WERI-Rb-1 (cell line): ENCODE measurements around the gene C8G.

Experiments
- DNase-seq: peaks from one replicate; pipeline ENCODE4 v3.0.0-alpha.2; 2020
- H3K27ac ChIP-seq: fragments of 250-450 bp; sonication (Bioruptor Pico); 2 replicates; pipeline ENCODE4 v1.5.1; 2020; ENCODE audit warnings: mild to moderate bottlenecking, moderate library complexity
- H3K27me3 ChIP-seq: fragments of 250-450 bp; sonication (Bioruptor Pico); 2 replicates; pipeline ENCODE4 v1.5.1; 2021; ENCODE audit warnings: mild to moderate bottlenecking, low read depth, moderate library complexity; ENCODE audit not compliant: insufficient read depth, severe bottlenecking
- H3K36me3 ChIP-seq: fragments of 250-450 bp; sonication (Bioruptor Pico); 2 replicates; pipeline ENCODE4 v1.5.1; 2020; ENCODE audit warnings: mild to moderate bottlenecking, moderate library complexity
- H3K4me3 ChIP-seq: 2 replicates; pipeline ENCODE4 v1.5.1; 2011; ENCODE audit warnings: low read depth, mild to moderate bottlenecking, control low read depth, low read length
- H3K9me3 ChIP-seq: fragments of 250-450 bp; sonication (Bioruptor Pico); 2 replicates; pipeline ENCODE4 v1.5.1; 2021; ENCODE audit warnings: mild to moderate bottlenecking, moderate library complexity; ENCODE audit not compliant: severe bottlenecking
- TF ChIP-seq, protein P1 (sequence below): IDR thresholded peaks from 2 replicates; pipeline ENCODE4 v1.5.1; 2011; ENCODE audit warnings: low read depth, mild to moderate bottlenecking, control low read depth, inconsistent platforms, low read length

Gene C8G

DNA sequence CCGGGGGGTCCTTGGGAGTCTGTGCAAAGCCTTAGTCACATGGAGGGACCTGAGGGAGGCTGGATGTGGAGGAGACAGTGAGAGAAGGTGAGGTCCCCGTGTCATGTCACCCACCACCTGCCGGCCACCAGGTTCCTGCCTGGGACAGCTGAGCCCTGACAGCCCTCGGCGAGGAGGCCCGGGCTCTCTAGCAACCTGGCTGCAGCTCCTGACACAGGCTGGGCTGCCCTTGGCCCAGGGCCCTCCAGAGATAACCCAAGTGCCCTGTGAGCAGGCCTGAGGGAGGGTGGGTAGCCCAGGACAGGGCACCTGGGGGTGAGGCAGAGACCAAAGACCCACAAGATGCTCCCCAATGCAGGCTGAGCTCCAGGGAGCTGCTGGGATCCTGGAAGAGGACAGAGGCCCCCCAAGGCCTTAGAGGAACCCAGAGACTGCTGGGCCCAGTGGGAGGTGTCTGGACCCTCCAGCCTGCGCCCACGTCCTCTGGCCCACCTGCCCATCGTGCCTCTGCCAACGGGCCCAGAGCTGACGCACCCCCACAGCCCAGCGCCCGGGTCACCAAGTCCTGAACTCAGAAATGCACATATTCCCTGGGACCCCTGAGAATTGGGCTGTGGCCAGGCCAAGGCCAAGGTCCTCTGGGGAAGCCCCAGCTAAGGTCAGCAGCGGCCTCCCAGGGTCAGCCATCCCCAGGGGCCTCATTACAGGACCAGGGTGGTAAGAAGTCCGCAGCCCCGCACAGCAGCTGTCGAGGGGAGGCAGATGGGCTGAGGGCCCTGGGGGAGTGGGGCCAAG, 23.5 kb downstream of the C8G start:
- Histone ChIP-seq H3K9me3 (no peaks in the 10 kb centered on the region), H3K27me3 (no peaks in the 10 kb centered on the region), H3K36me3 (no peaks in the 10 kb centered on the region), H3K27ac (no peak overlapping the region), H3K4me3 (no peak overlapping the region)
- DNase-seq, result no peak
- TF ChIP-seq, protein P1, sequence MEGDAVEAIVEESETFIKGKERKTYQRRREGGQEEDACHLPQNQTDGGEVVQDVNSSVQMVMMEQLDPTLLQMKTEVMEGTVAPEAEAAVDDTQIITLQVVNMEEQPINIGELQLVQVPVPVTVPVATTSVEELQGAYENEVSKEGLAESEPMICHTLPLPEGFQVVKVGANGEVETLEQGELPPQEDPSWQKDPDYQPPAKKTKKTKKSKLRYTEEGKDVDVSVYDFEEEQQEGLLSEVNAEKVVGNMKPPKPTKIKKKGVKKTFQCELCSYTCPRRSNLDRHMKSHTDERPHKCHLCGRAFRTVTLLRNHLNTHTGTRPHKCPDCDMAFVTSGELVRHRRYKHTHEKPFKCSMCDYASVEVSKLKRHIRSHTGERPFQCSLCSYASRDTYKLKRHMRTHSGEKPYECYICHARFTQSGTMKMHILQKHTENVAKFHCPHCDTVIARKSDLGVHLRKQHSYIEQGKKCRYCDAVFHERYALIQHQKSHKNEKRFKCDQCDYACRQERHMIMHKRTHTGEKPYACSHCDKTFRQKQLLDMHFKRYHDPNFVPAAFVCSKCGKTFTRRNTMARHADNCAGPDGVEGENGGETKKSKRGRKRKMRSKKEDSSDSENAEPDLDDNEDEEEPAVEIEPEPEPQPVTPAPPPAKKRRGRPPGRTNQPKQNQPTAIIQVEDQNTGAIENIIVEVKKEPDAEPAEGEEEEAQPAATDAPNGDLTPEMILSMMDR, result no peak

DNA sequence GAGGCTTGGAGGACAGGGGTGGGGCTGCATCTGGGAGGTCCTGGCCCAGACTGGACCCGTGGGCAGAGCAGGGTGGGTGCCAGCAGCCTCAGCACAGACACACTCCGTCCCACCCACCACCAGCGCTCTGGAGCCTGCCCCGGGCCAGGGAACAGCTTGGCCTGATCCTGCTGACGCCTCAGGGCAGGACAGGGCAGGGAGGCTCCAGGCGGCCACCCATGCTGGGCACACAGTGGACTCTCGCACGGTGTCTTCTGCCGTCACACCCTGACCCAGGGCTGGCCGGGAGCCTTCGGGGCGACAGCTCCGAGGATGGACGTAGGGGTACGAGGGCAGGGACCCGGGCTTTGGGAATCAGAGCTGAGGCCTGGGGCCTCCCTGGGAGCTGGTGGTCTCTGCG, 24.1 kb downstream of the C8G start:
- TF ChIP-seq, protein P1, result no peak
- H3K9me3 ChIP-seq, result no peaks in the 10 kb centered on the region
- H3K36me3 ChIP-seq, result no peaks in the 10 kb centered on the region
- no peak overlapping the region for H3K27ac ChIP-seq
- H3K4me3 ChIP-seq, result no peak overlapping the region
- DNase-seq, result no peak
- no peaks in the 10 kb centered on the region for H3K27me3 ChIP-seq

DNA sequence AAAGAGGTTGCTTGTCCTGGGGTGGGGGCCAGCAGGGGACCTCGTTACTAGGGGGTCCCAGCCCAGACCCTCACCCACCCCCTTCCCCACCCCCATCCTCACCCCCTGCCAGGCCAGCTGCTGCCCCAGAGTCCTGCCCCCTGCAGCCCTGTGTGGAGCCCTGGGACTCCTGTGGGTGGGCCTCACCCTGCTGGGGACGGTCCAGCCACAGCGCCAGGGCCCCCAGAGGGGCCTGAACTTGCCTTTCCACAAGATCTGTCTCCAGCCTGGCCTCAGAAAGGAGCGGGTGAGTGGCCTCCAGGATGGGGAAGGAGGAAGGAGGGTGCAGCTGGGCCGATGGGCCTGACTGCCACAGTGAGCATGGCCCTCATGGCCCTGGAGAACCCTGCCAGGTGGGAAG, 24.7 kb downstream of the C8G start:
- no peak for DNase-seq
- H3K9me3 ChIP-seq, result no peaks in the 10 kb centered on the region
- H3K4me3 ChIP-seq, result no peak overlapping the region
- no peak overlapping the region for H3K27ac ChIP-seq
- TF ChIP-seq, protein P1, result no peak
- H3K27me3 ChIP-seq, result no peaks in the 10 kb centered on the region
- no peaks in the 10 kb centered on the region for H3K36me3 ChIP-seq

DNA sequence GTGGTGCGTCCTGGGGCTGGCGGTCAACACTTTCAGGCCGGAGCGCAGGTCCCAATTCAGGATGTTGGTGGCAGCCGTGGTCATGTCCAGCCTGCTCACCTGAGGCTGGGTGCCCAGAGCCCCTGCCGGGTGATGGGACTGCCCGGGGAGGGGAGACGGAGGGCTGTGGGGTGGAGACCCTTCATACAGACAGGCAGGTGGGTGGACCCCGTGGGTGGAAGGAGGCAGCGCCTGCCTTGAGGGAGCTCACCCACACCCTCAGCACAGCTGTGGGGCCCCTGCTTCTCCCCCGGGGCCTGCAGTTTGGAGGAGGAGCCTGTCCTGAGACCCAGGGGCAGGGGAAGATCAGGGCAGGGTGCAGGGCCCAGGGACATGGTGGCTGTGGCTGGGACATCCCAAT, 25.3 kb downstream of the C8G start:
- Histone ChIP-seq H3K27me3 (no peaks in the 10 kb centered on the region), H3K27ac (no peak overlapping the region), H3K9me3 (no peaks in the 10 kb centered on the region), H3K36me3 (no peaks in the 10 kb centered on the region), H3K4me3 (no peak overlapping the region)
- DNase-seq, result no peak
- TF ChIP-seq, protein P1, result no peak

DNA sequence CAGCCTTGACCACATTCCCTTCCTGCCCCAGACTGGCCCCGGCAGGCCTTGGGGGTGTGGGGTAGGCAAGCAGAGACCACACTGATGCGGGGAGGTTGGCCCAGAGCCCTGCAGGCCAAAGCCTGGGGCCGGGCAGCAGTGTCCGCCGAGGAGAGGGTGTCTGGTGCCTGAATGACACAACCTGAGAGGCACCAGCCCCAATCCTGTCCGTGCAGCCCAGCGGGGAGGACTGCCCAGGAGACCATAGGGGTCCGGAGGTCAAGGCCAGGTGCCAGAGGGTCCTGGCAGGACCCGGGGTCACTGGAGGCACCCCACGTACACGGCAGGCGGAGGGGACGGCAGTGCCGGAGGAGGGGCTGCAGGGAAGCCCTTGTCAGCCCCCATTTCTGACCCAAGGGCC, 26.7 kb downstream of the C8G start:
- H3K36me3 ChIP-seq, result no peaks in the 10 kb centered on the region
- TF ChIP-seq, protein P1, result no peak
- H3K27ac ChIP-seq, result no peak overlapping the region
- no peak for DNase-seq
- no peaks in the 10 kb centered on the region for H3K27me3 ChIP-seq
- no peaks in the 10 kb centered on the region for H3K9me3 ChIP-seq
- no peak overlapping the region for H3K4me3 ChIP-seq

DNA sequence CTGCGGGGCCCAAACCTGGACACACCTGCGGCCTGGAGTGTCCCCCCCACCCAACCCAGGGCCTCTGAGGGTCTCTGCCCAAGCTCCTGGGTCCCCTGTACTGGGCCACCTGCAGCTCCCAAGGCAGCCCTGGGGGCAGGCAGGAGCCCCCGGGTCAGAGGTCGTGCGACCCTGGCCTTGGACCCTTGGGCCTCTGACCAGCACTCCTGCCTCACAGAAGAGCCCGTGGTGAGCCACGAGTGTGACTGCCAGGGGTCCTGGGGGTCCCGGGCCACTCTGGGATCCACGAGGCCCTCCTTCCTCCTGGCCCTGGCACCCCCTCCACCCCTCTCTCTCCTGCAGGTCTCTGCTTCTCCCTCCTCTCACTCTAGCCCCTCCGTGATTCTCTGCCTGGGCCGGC, 27.3 kb downstream of the C8G start:
- TF ChIP-seq, protein P1, result no peak
- no peak overlapping the region for H3K4me3 ChIP-seq
- H3K36me3 ChIP-seq, result no peaks in the 10 kb centered on the region
- no peak for DNase-seq
- no peak overlapping the region for H3K27ac ChIP-seq
- H3K27me3 ChIP-seq, result no peaks in the 10 kb centered on the region
- H3K9me3 ChIP-seq, result no peaks in the 10 kb centered on the region
